HepG2 (cell line): Measurements from ENCODE around the gene EOMES. TPM values are rescaled to one million over a fixed set of nuclear protein-coding genes. Genes with fewer than 3 reads are reported as not detected.

Experiments used
- ATAC-seq: fragments of 200-7000 bp; cut with Tn5 transposase; 3 replicates; pipeline ENCODE4 v1.9.1; 2020; ENCODE audit warnings: mild to moderate bottlenecking, moderate library complexity
- BruUV-seq: library from RNA; stranded (reverse); fragments of 400-500 nt; replicated peaks from 2 replicates; lab custom pipeline; 2021; lab: Mats Ljungman, UMichigan
- CTCF ChIA-PET: fragments of 300-600 bp; formaldehyde crosslinking; extraction: SDS; loops from one replicate; lab custom pipeline; 2021; ENCODE audit warnings: low total read pairs, inconsistent platforms, low intra/inter-chr PET ratio; lab: Yijun Ruan, JAX
- POLR2A ChIA-PET: fragments of 350-600 bp; sonication (Branson Sonifier 250); formaldehyde crosslinking; loops from one replicate; lab custom pipeline; 2020; ENCODE audit warnings: antibody characterized with exemption, inconsistent platforms; lab: Yijun Ruan, JAX
- DNase-seq: peaks from one replicate; pipeline ENCODE4 v3.0.0-alpha.2; 2015; ENCODE audit warnings: low spot score
- FAIRE-seq: peaks from 3 replicates; lab custom pipeline; 2011; peaks lifted over from hg19 to GRCh38; lab: Jason Lieb, UNC
- H2AFZ ChIP-seq: one replicate; pipeline ENCODE4 v1.6.1; 2011; ENCODE audit warnings: low read length, inconsistent platforms
- H3K27ac ChIP-seq: fragments of 300-600 bp; 3 replicates; pipeline ENCODE4 v1.8.0; 2011; ENCODE audit warnings: mixed run types, mild to moderate bottlenecking, mixed read lengths, low read length, inconsistent platforms; ENCODE audit not compliant: insufficient read depth; ENCODE audit errors: extremely low read length
- H3K27me3 ChIP-seq, 2 experiments: fragments of 200-600 bp in 1 of 2; 2 replicates in 1 of 2; 3 replicates in 1 of 2; pipeline versions ENCODE4 v1.6.0 to v1.8.0; 2011; ENCODE audit warnings: low read length in 2 of 2, mild to moderate bottlenecking in 2 of 2, moderate library complexity in 2 of 2, inconsistent platforms in 1 of 2; ENCODE audit not compliant: insufficient read depth in 2 of 2, control insufficient read depth in 1 of 2
- H3K36me3 ChIP-seq, 2 experiments: fragments of 200-600 bp in 1 of 2; replicated peaks in 1 of 2; 2 replicates in 1 of 2; 3 replicates in 1 of 2; pipeline versions ENCODE4 v1.5.1 to v1.8.0; 2011; ENCODE audit warnings: low read length in 2 of 2, inconsistent platforms in 1 of 2; ENCODE audit not compliant: insufficient read depth in 2 of 2, control insufficient read depth in 1 of 2
- H3K4me1 ChIP-seq: 2 replicates; pipeline ENCODE4 v1.5.1; 2012; ENCODE audit warnings: low read length, inconsistent platforms; ENCODE audit not compliant: insufficient read depth
- H3K4me2 ChIP-seq: 2 replicates; pipeline ENCODE4 v1.6.0; 2011; ENCODE audit warnings: low read depth, low read length, inconsistent platforms
- H3K4me3 ChIP-seq, 3 experiments: fragments of 200-600 bp in 1 of 3; sonication (generic), shearing (Covaris generic) in 1 of 3; replicated peaks in 1 of 3; 2 replicates each; pipeline ENCODE4 v1.5.1; 2011 to 2016; ENCODE audit warnings: low read length in 3 of 3, inconsistent platforms in 2 of 3, low read depth in 2 of 3, mild to moderate bottlenecking in 2 of 3, control low read depth in 1 of 3, mixed read lengths in 1 of 3; ENCODE audit not compliant: insufficient read depth in 1 of 3
- H3K79me2 ChIP-seq: one replicate; pipeline ENCODE4 v1.6.1; 2011; ENCODE audit warnings: low read length, inconsistent platforms; ENCODE audit not compliant: insufficient read depth
- H3K9ac ChIP-seq: 2 replicates; pipeline ENCODE4 v1.6.0; 2011; ENCODE audit warnings: mild to moderate bottlenecking, low read depth, low read length, inconsistent platforms; ENCODE audit not compliant: insufficient read depth
- H3K9me3 ChIP-seq: 2 replicates; pipeline ENCODE4 v1.5.1; 2012; ENCODE audit warnings: mild to moderate bottlenecking, low read length
- H4K20me1 ChIP-seq: 2 replicates; pipeline ENCODE4 v1.6.0; 2011; ENCODE audit warnings: inconsistent platforms, mild to moderate bottlenecking, low read length, moderate library complexity; ENCODE audit not compliant: insufficient read depth
- CEBPB ChIP-seq: IDR thresholded peaks from 2 replicates; pipeline ENCODE4 v1.6.1; 2011; ENCODE audit warnings: low read depth, low read length, improper control_type of control experiment, borderline replicate concordance
- CENPT ChIP-seq: sonication (generic); formaldehyde crosslinking; IDR thresholded peaks from 2 replicates; pipeline ENCODE4 v1.8.0; 2022; ENCODE audit warnings: low read depth, mild to moderate bottlenecking, moderate library complexity, missing genetic modification reagents
- CSRNP2 ChIP-seq: sonication (generic); formaldehyde crosslinking; conservative IDR thresholded peaks from 2 replicates; pipeline ENCODE4 v1.8.0; 2022; ENCODE audit warnings: low read depth, missing genetic modification reagents
- E2F2 ChIP-seq: sonication (generic); formaldehyde crosslinking; IDR thresholded peaks from 2 replicates; pipeline ENCODE4 v1.4.0; 2020; ENCODE audit warnings: missing genetic modification reagents, borderline replicate concordance
- GTF3A ChIP-seq: sonication (generic); formaldehyde crosslinking; conservative IDR thresholded peaks from 2 replicates; pipeline ENCODE4 v1.4.0; 2020; ENCODE audit warnings: mild to moderate bottlenecking, missing genetic modification reagents
- HMG20A ChIP-seq: IDR thresholded peaks from 2 replicates; pipeline ENCODE4 v1.6.1; 2016; ENCODE audit warnings: borderline replicate concordance
- KAT2B ChIP-seq: fragments of 150-350 bp; IDR thresholded peaks from 2 replicates; pipeline ENCODE4 v1.6.1; 2014; ENCODE audit warnings: low read depth, low read length, borderline replicate concordance
- ZBTB8A ChIP-seq: sonication (generic); formaldehyde crosslinking; IDR thresholded peaks from 2 replicates; pipeline ENCODE4 v1.4.0; 2020; ENCODE audit warnings: mild to moderate bottlenecking, low read depth, missing genetic modification reagents, borderline replicate concordance
- ZNF136 ChIP-seq: sonication (generic); formaldehyde crosslinking; IDR thresholded peaks from 2 replicates; pipeline ENCODE4 v1.8.1; 2022; ENCODE audit warnings: low read depth, mild to moderate bottlenecking, moderate library complexity, missing genetic modification reagents
- WGBS: methylation state at CpG from one replicate; pipeline ENCODE4 v1.1.6; 2017; ENCODE audit warnings: low lambda C conversion rate; 5-methylcytosine and 5-hydroxymethylcytosine counted together
- in situ Hi-C: cut with HindIII; loops from 2 replicates; pipeline ENCODE4 v1.10.0; 2017; ENCODE audit warnings: low pct_unique_long_range_greater_than_20kb; ENCODE audit not compliant: extremely low pct_ligation_motif_present
- intact Hi-C: fragments of 100-400 bp; cut with micrococcal nuclease; formaldehyde crosslinking; loops from one replicate; pipeline ENCODE4 v1.10.0; 2022; ENCODE audit not compliant: unreplicated experiment
- polyA plus RNA-seq, 8 experiments: library from polyadenylated mRNA; depleted of rRNA in 3 of 8; stranded (reverse) in 7 of 8; unstranded in 1 of 8; fragments of >200 nt; fragmentation: Illumina TruSeq in 4 of 8; extraction: Trizol in 4 of 8; gene quantifications; 2 replicates each; pipeline versions ENCODE4 v1.2.1 to v1.2.3, GENCODE V29; 2011 to 2016; ENCODE audit warnings: low read depth in 4 of 8, missing spikeins in 1 of 8, mixed read lengths in 1 of 8; ENCODE audit not compliant: insufficient read depth in 1 of 8
- total RNA-seq, 5 experiments: library from RNA; depleted of rRNA; stranded (reverse); fragments of >200 nt; fragmentation: Illumina TruSeq; extraction: Trizol; gene quantifications; 2 replicates each; pipeline ENCODE4 v1.2.3, GENCODE V29; 2016; ENCODE audit warnings: low read depth in 1 of 5

EOMES gene
- total and polyA plus RNA-seq, 2 of the 13 experiments (the other 11 are each of a cell fraction or from before 2014, with no cell fraction given): 0.11 to 0.12 TPM

GRCh38 chr3:27708250-27708649 is 13.9 kb downstream of the EOMES start (continued):
- TF ChIP-seq ZNF136 (no peak), KAT2B (no peak), E2F2 (CRISPR knock-in tag) (no peak)

GRCh38 chr3:27699067-27699466 is 23.1 kb downstream of the EOMES start:
- POLR2A ChIA-PET: no interaction called here
- Histone ChIP-seq H3K4me2 (no peak overlapping the region), H3K27ac (no peak overlapping the region), H3K9ac (no peak overlapping the region), H3K27me3 (no peaks in the 10 kb centered on the region), H4K20me1 (no peaks in the 10 kb centered on the region), H3K79me2 (no peaks in the 10 kb centered on the region), H3K4me1 (no peaks in the 10 kb centered on the region), H3K4me3 (no peak overlapping the region)
- intact Hi-C loops: no loop called here
- ATAC-seq (no peak), FAIRE-seq (no peak), DNase-seq (no peak)
- in situ Hi-C loops: no loop called here
- 20% methylated on average over 3 of the region's 3 CpGs for WGBS
- BruUV-seq: no TSS peak
- TF ChIP-seq ZBTB8A: no peak
- TF ChIP-seq CEBPB: no peak
- TF ChIP-seq CENPT (CRISPR knock-in tag): no peak
- TF ChIP-seq CSRNP2 (CRISPR knock-in tag): no peak
- no peak for TF ChIP-seq GTF3A
- no peak for TF ChIP-seq HMG20A (CRISPR knock-in tag)
- TF ChIP-seq, all 625 proteins: peak for 0
- CTCF ChIA-PET: no interaction called here
- no peaks in the 10 kb centered on the region for H3K9me3 ChIP-seq
- H3K36me3 ChIP-seq: no peaks in the 10 kb centered on the region
- H2AFZ ChIP-seq: no peak overlapping the region
